Natural killer cell (primary cell): ENCODE measurements around the gene RNGTT. TPM values are rescaled to one million over a fixed set of nuclear protein-coding genes. Genes with fewer than 3 reads are reported as not detected.
A peak's percentile ranks its signal among the peaks of the same experiment; 100 is the strongest.

Experiments used
- ATAC-seq, 3 donors: fragments of 150-1000 bp in 2 of 3; fragments of 200-7000 bp in 1 of 3; cut with Tn5 transposase; 1 replicate in 1 of 3; 2 replicates in 2 of 3; pipeline ENCODE4 v1.10.0; 2021; ENCODE audit warnings: mild to moderate bottlenecking in 2 of 3, moderate library complexity in 2 of 3
- DNase-seq, 2 donors: peaks; one replicate each; pipeline versions ENCODE4 v3.0.0 to v3.0.0-alpha.2; 2013 to 2021; ENCODE audit warnings: mixed read lengths in 1 of 2
- H3K27ac ChIP-seq: one replicate; pipeline ENCODE4 v1.5.1; 2013; ENCODE audit warnings: mild to moderate bottlenecking, low read length
- H3K27me3 ChIP-seq: one replicate; pipeline ENCODE4 v1.6.1; 2013; ENCODE audit warnings: low read length; ENCODE audit not compliant: control insufficient read depth, insufficient read depth
- H3K36me3 ChIP-seq: one replicate; pipeline ENCODE4 v1.6.1; 2013; ENCODE audit warnings: low read length; ENCODE audit not compliant: control insufficient read depth, insufficient read depth
- H3K4me1 ChIP-seq: one replicate; pipeline ENCODE4 v1.6.1; 2013; ENCODE audit warnings: low read length; ENCODE audit not compliant: control insufficient read depth, insufficient read depth
- H3K4me3 ChIP-seq: one replicate; pipeline ENCODE4 v1.5.1; 2013; ENCODE audit warnings: low read length
- H3K9me3 ChIP-seq: one replicate; pipeline ENCODE4 v1.6.1; 2013; ENCODE audit warnings: low read length; ENCODE audit not compliant: control insufficient read depth, insufficient read depth
- H3K27ac Mint-ChIP-seq, 2 donors: one replicate each; pipeline ENCODE4 v1.8.0; 2022; ENCODE audit warnings: mild to moderate bottlenecking in 2 of 2, mixed read lengths in 2 of 2, moderate library complexity in 1 of 2
- H3K27me3 Mint-ChIP-seq, 2 donors: one replicate each; pipeline ENCODE4 v1.8.0; 2022; ENCODE audit warnings: low read depth in 2 of 2, mixed read lengths in 2 of 2
- H3K36me3 Mint-ChIP-seq: one replicate; pipeline ENCODE4 v1.8.0; 2022; ENCODE audit warnings: mixed read lengths
- H3K4me1 Mint-ChIP-seq, 2 donors: one replicate each; pipeline ENCODE4 v1.8.0; 2022; ENCODE audit warnings: mixed read lengths in 2 of 2
- H3K4me3 Mint-ChIP-seq: one replicate; pipeline ENCODE4 v1.8.0; 2022; ENCODE audit warnings: mild to moderate bottlenecking, moderate library complexity, mixed read lengths
- H3K9me3 Mint-ChIP-seq, 2 donors: one replicate each; pipeline ENCODE4 v1.8.0; 2022; ENCODE audit warnings: mixed read lengths in 2 of 2
- CTCF ChIP-seq: fragments of 200-600 bp; IDR thresholded peaks from one replicate; pipeline ENCODE4 v1.8.0; 2022; ENCODE audit warnings: antibody characterized with exemption
- WGBS: methylation state at CpG from one replicate; pipeline ENCODE4 v1.1.7; 2013; ENCODE audit warnings: missing lambda C conversion rate; ENCODE audit not compliant: insufficient coverage; 5-methylcytosine and 5-hydroxymethylcytosine counted together
- intact Hi-C: fragments of 100-400 bp; cut with micrococcal nuclease; formaldehyde crosslinking; loops from one replicate; pipeline ENCODE4 v1.14.2; 2022
- total RNA-seq, 4 donors: library from RNA; stranded (reverse); fragments of 120-200 nt in 1 of 4; gene quantifications; one replicate each; pipeline versions ENCODE4 v1.2.3 to v1.2.4, GENCODE V29; 2013 to 2022

The RNGTT gene
- total RNA-seq, 3 donors from 2014 or later (not counting 1 experiment from before 2014, with no cell fraction given) = 23.1 to 27.2 (median 23.1) TPM

GRCh38 chr6:89009624-89010059 lies 46.2 kb upstream of the RNGTT start:
- no peaks in the 10 kb centered on the region for H3K9me3 Mint-ChIP-seq
- H3K4me3 Mint-ChIP-seq = no peak overlapping the region
- no peaks in the 10 kb centered on the region for H3K36me3 ChIP-seq
- peaks cover 9% of the 10 kb centered on the region for H3K4me1 ChIP-seq
- peaks cover 15 to 21% of the 10 kb centered on the region in 2 donors for H3K4me1 Mint-ChIP-seq
- H3K36me3 Mint-ChIP-seq = no peaks in the 10 kb centered on the region
- H3K27ac Mint-ChIP-seq = no peak overlapping the region
- WGBS = 86% methylated on average over 5 of the region's 5 CpGs
- ATAC-seq (peak in 1 of 3 donors; percentile 50), DNase-seq (no peak)
- no peaks in the 10 kb centered on the region for H3K27me3 ChIP-seq
- intact Hi-C loops = no loop called here
- no peak overlapping the region for H3K27ac ChIP-seq
- H3K27me3 Mint-ChIP-seq = peaks cover 3 to 8% of the 10 kb centered on the region in 2 donors
- no peak overlapping the region for H3K4me3 ChIP-seq
- H3K9me3 ChIP-seq = no peaks in the 10 kb centered on the region
- no peak for TF ChIP-seq CTCF

GRCh38 chr6:89008815-89009374 lies 45.5 kb upstream of the RNGTT start:
- Histone ChIP-seq H3K27ac (no peak overlapping the region), H3K36me3 (no peaks in the 10 kb centered on the region), H3K4me3 (no peak overlapping the region), H3K27me3 (no peaks in the 10 kb centered on the region), H3K9me3 (no peaks in the 10 kb centered on the region), H3K4me1 (peaks cover 9% of the 10 kb centered on the region)
- no peak overlapping the region for H3K4me3 Mint-ChIP-seq
- TF ChIP-seq CTCF = no peak
- H3K27me3 Mint-ChIP-seq = peaks cover 3 to 8% of the 10 kb centered on the region in 2 donors
- H3K4me1 Mint-ChIP-seq = peaks cover 15 to 21% of the 10 kb centered on the region in 2 donors
- no peak for ATAC-seq
- no peaks in the 10 kb centered on the region for H3K36me3 Mint-ChIP-seq
- H3K27ac Mint-ChIP-seq = no peak overlapping the region
- 94% methylated on average over 3 of the region's 5 CpGs for WGBS
- no peak for DNase-seq
- H3K9me3 Mint-ChIP-seq = no peaks in the 10 kb centered on the region
- intact Hi-C loops = no loop called here

- intact Hi-C loops = no loop called here
- no peak overlapping the region for H3K4me3 Mint-ChIP-seq
- no peak overlapping the region for H3K27ac ChIP-seq
- no peak for DNase-seq
- H3K27ac Mint-ChIP-seq = peak overlapping the region in 1 of 2 donors; percentile 14
- TF ChIP-seq CTCF = no peak
- no peaks in the 10 kb centered on the region for H3K9me3 Mint-ChIP-seq
- H3K36me3 Mint-ChIP-seq = no peaks in the 10 kb centered on the region
- peak in 2 of 3 donors; percentile 47 to 49 for ATAC-seq
- H3K27me3 Mint-ChIP-seq = peaks cover 3 to 8% of the 10 kb centered on the region in 2 donors
- peaks cover 15 to 21% of the 10 kb centered on the region in 2 donors for H3K4me1 Mint-ChIP-seq
- no peaks in the 10 kb centered on the region for H3K9me3 ChIP-seq
- H3K4me1 ChIP-seq = peaks cover 9% of the 10 kb centered on the region
- no peak overlapping the region for H3K4me3 ChIP-seq
- no peaks in the 10 kb centered on the region for H3K27me3 ChIP-seq
- 66% methylated on average over 8 of the region's 8 CpGs for WGBS
- no peaks in the 10 kb centered on the region for H3K36me3 ChIP-seq
Observed at GRCh38 chr6:89008001-89008814, 44.8 kb upstream of the RNGTT start.
